GM10266 (cell line): ENCODE results near the gene DOP1A.
"Not testable (repeated sequence)": the region's sequence is repeated elsewhere in the genome, so short reads cannot be mapped to it uniquely, and the experiment has no call there.

ENCODE experiments used
- DNase-seq: peaks from one replicate; pipeline ENCODE4 v3.0.0; 2012; ENCODE audit errors: extremely low spot score
- TF ChIP-seq, protein P1 (sequence below): IDR thresholded peaks from 2 replicates; pipeline ENCODE4 v1.5.1; 2012; ENCODE audit warnings: mild to moderate bottlenecking, low read depth; ENCODE audit not compliant: control insufficient read depth, insufficient read depth; ENCODE audit errors: missing control alignments

Gene DOP1A

GRCh38 chr6:83185096-83185495 lies 117.6 kb downstream of the DOP1A start:
- DNase-seq = no peak
- TF ChIP-seq, protein P1, sequence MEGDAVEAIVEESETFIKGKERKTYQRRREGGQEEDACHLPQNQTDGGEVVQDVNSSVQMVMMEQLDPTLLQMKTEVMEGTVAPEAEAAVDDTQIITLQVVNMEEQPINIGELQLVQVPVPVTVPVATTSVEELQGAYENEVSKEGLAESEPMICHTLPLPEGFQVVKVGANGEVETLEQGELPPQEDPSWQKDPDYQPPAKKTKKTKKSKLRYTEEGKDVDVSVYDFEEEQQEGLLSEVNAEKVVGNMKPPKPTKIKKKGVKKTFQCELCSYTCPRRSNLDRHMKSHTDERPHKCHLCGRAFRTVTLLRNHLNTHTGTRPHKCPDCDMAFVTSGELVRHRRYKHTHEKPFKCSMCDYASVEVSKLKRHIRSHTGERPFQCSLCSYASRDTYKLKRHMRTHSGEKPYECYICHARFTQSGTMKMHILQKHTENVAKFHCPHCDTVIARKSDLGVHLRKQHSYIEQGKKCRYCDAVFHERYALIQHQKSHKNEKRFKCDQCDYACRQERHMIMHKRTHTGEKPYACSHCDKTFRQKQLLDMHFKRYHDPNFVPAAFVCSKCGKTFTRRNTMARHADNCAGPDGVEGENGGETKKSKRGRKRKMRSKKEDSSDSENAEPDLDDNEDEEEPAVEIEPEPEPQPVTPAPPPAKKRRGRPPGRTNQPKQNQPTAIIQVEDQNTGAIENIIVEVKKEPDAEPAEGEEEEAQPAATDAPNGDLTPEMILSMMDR = no peak

DNA sequence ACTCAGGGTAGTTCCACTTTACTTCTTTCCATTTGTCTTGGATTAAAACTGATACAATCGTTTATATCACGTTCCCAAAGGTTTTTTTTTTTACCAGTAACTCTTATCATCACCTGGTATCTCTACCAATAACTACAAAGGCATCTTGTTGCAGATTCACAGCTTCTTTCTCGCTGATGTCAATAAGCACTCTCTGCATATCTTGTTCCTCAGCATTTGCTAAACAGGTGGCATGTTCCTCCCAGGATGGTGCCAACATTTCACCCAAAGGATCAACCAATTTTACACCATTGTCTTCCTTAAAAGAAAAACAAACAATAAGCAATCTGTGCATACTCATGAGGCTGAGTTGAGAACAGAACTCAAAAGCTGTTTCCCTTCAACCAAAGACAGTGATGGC lies 121.0 kb downstream of the DOP1A start:
- TF ChIP-seq, protein P1 = no peak
- DNase-seq = no peak

GRCh38 chr6:83190626-83191025 lies 123.2 kb downstream of the DOP1A start:
- TF ChIP-seq, protein P1 = no peak
- DNase-seq = no peak

DNA sequence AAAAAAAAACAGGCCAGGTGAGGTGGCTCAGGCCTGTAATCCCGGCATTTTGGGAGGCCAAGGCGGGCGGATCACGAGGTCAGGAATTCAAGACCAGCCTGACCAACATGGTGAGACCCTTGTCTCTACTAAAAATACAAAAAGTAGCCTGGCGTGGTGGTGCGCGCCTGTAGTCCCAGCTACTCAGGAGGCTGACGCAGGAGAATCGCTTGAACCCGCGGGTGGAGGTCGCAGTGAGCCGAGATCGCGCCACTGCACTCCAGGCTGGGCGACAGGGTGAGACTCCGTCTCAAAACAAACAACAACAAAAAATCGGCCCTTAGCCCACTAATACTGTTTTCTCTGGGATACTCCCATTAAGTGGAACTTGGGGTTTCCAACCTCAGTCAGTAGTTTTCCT lies 124.5 kb downstream of the DOP1A start:
- DNase-seq = not testable (repeated sequence)

DNA sequence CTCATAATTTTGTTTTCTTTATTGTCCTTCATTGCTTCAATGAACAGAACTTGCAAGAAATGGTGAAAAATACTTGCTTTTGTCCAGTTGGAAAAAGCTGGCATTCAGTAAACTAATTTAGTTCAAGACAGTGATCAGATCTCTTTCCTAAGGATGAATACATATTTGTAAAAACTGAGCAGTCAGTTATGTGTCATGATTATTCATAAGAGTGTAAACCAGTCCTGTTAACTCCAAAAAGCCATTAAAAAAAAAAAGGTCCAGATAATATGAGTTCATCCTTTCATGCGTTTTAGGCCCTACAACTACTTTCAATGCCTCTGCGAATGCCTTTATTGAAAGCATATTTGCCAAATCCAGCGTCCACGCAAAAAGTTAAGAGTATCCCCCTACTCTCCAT lies 125.0 kb downstream of the DOP1A start:
- TF ChIP-seq, protein P1 = no peak
- DNase-seq = no peak

DNA sequence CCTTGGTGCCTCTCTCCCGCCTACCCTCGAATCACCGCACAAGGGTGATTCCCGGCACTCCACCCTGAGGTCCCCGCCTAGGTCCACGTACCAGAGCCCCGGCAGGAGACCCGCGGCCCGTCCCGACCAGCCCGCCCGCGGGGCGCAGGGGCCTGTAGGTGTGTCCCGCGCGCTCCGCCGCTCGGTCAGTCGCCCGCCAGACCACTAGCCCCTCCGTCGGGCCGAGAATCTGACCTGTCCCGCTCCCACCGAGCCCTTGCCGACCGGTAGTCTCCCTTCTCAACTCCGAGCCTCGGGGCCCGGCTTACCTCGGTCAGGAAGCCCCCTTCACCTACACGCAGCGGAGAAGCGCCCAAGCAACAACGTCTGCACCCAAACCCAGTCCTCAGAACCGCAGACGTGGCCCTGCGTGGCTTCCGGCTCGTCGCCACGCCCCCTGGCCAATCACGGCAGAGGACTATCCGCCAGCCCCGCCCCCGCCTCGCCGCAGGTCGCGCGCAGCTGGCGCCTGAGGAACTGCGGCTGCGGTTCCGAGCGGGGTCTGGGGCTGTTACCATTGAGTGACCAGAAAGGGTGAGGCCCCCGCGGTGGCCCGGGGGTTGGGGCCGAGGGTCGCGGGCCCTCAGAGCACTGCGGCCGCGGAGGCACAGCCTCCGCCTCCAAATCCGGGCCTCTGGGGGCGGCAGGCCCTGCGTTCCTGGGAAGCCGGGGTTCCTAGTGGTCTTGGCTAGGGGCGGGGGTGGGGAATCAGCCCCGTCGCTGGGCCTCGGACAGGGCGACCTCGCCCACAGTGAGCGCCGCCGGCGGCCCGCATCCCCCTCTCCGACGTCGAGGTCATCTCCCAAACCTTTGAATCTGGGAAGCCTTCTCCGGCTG lies 125.6 kb downstream of the DOP1A start, which contains the start of the genes PGM3 and RWDD2A:
Gene PGM3 (minus strand): TSS at position 395 of the 876 bp plus-strand sequence. CDS start 2,253 bp downstream, outside the sequence.
Gene RWDD2A (plus strand): TSS at position 487 of the 876 bp plus-strand sequence. CDS start 1,095 bp downstream, outside the sequence.
- TF ChIP-seq, protein P1 = no peak
- peak; percentile 97 for DNase-seq

GRCh38 chr6:83193747-83194566 lies 126.5 kb downstream of the DOP1A start:
- DNase-seq = peak; percentile 36
- TF ChIP-seq, protein P1 = no peak
